Neural crest cell (in vitro differentiated cells): ENCODE data around the gene LPXN. TPM values are rescaled to one million over a fixed set of nuclear protein-coding genes. Genes with fewer than 3 reads are reported as not detected.

ENCODE experiments used
- DNase-seq: peaks from one replicate; pipeline ENCODE4 v3.0.0; 2021; ENCODE audit warnings: low read depth, mixed read lengths, low spot score
- H3K27ac Mint-ChIP-seq: one replicate; pipeline ENCODE4 v1.8.0; 2021; ENCODE audit warnings: mild to moderate bottlenecking, mixed read lengths; ENCODE audit not compliant: unreplicated experiment
- H3K27me3 Mint-ChIP-seq: 2 replicates; pipeline ENCODE4 v1.8.0; 2021; ENCODE audit warnings: low read depth, mild to moderate bottlenecking, mixed read lengths
- H3K36me3 Mint-ChIP-seq: 2 replicates; pipeline ENCODE4 v1.8.0; 2021; ENCODE audit warnings: low read depth, mild to moderate bottlenecking, mixed read lengths
- H3K4me1 Mint-ChIP-seq: 2 replicates; pipeline ENCODE4 v1.8.0; 2021; ENCODE audit warnings: mixed read lengths
- H3K4me3 Mint-ChIP-seq: one replicate; pipeline ENCODE4 v1.8.0; 2021; ENCODE audit warnings: mild to moderate bottlenecking, mixed read lengths
- H3K9me3 Mint-ChIP-seq: 2 replicates; pipeline ENCODE4 v1.8.0; 2021; ENCODE audit warnings: mixed read lengths
- CTCF ChIP-seq: fragments of 200-600 bp; sonication (generic); conservative IDR thresholded peaks from 2 replicates; pipeline ENCODE4 v1.5.0; 2021; ENCODE audit warnings: antibody characterized with exemption, mild to moderate bottlenecking
- total RNA-seq: library from RNA; stranded (reverse); gene quantifications from 2 replicates; pipeline ENCODE4 v1.2.1, GENCODE V29; 2021

Gene LPXN
- total RNA-seq, 1 donor from 2014 or later, result 3.1 TPM

GRCh38 chr11:58579192-58580129, 3.8 kb upstream of the LPXN start:
- Mint-ChIP-seq H3K27me3 (peaks cover 3% of the 10 kb centered on the region), H3K9me3 (no peaks in the 10 kb centered on the region), H3K36me3 (no peaks in the 10 kb centered on the region), H3K4me1 (peaks cover 49% of the 10 kb centered on the region), H3K4me3 (peak overlapping the region; percentile 100), H3K27ac (peak overlapping the region; percentile 100)
- DNase-seq, result peak; percentile 83
- peak; percentile 81 for TF ChIP-seq CTCF

GRCh38 chr11:58578635-58579191, 3.1 kb upstream of the LPXN start, which contains the start of gene ZFP91:
TSS of gene ZFP91 (plus strand) at chr11:58579063. CDS start at chr11:58579282, 219 bp downstream.
- H3K36me3 Mint-ChIP-seq, result no peaks in the 10 kb centered on the region

GRCh38 chr11:58578136-58578634, 2.5 kb upstream of the LPXN start:
- TF ChIP-seq CTCF, result no peak
- H3K27ac Mint-ChIP-seq, result peak overlapping the region; percentile 100
- H3K4me1 Mint-ChIP-seq, result peaks cover 43% of the 10 kb centered on the region
- H3K4me3 Mint-ChIP-seq, result peak overlapping the region; percentile 100
- H3K36me3 Mint-ChIP-seq, result no peaks in the 10 kb centered on the region
- DNase-seq, result peak; percentile 86
- no peaks in the 10 kb centered on the region for H3K9me3 Mint-ChIP-seq
- peaks cover 3% of the 10 kb centered on the region for H3K27me3 Mint-ChIP-seq

More at GRCh38 chr11:58578635-58579191, 3.1 kb upstream of the LPXN start, which contains the start of gene ZFP91:
- DNase-seq, result peak; percentile 82
- peaks cover 46% of the 10 kb centered on the region for H3K4me1 Mint-ChIP-seq
- peak within 1 kb of the TSS; percentile 100 for H3K4me3 Mint-ChIP-seq
- H3K27ac Mint-ChIP-seq, result peak within 1 kb of the TSS; percentile 100
- TF ChIP-seq CTCF, result no peak
- peaks cover 3% of the 10 kb centered on the region for H3K27me3 Mint-ChIP-seq
- H3K9me3 Mint-ChIP-seq, result no peaks in the 10 kb centered on the region

- Mint-ChIP-seq H3K9me3 (no peaks in the 10 kb centered on the region), H3K36me3 (no peaks in the 10 kb centered on the region), H3K27ac (peak overlapping the region; percentile 100), H3K4me1 (peaks cover 41% of the 10 kb centered on the region), H3K27me3 (peaks cover 3% of the 10 kb centered on the region), H3K4me3 (peak overlapping the region; percentile 100)
- DNase-seq, result no peak
- no peak for TF ChIP-seq CTCF
Observed at GRCh38 chr11:58577555-58578135, 2.0 kb upstream of the LPXN start.

GRCh38 chr11:58576887-58577471, 1.3 kb upstream of the LPXN start:
- TF ChIP-seq CTCF, result peak; percentile 57
- H3K4me3 Mint-ChIP-seq, result peak overlapping the region; percentile 100
- H3K27ac Mint-ChIP-seq, result peak overlapping the region; percentile 100
- H3K27me3 Mint-ChIP-seq, result peaks cover 3% of the 10 kb centered on the region
- no peaks in the 10 kb centered on the region for H3K36me3 Mint-ChIP-seq
- peaks cover 34% of the 10 kb centered on the region for H3K4me1 Mint-ChIP-seq
- no peak for DNase-seq
- no peaks in the 10 kb centered on the region for H3K9me3 Mint-ChIP-seq
